Progenitor cell of endocrine pancreas (in vitro differentiated cells): Measurements from ENCODE around the gene SP110. TPM values are rescaled to one million over a fixed set of nuclear protein-coding genes. Genes with fewer than 3 reads are reported as not detected.

ENCODE experiments used
- DNase-seq: peaks from one replicate; pipeline ENCODE4 v3.0.0; 2021; ENCODE audit warnings: low spot score; ENCODE audit not compliant: unreplicated experiment
- H3K27ac Mint-ChIP-seq: 2 replicates; pipeline ENCODE4 v1.8.0; 2021; ENCODE audit warnings: mild to moderate bottlenecking, moderate library complexity, mixed read lengths
- H3K27me3 Mint-ChIP-seq: 2 replicates; pipeline ENCODE4 v1.8.0; 2021; ENCODE audit warnings: mixed read lengths
- H3K36me3 Mint-ChIP-seq: 2 replicates; pipeline ENCODE4 v1.8.0; 2022; ENCODE audit warnings: mixed read lengths; ENCODE audit not compliant: insufficient read depth
- H3K4me1 Mint-ChIP-seq: 2 replicates; pipeline ENCODE4 v1.8.0; 2021; ENCODE audit warnings: low read depth, mixed read lengths
- H3K4me3 Mint-ChIP-seq: 2 replicates; pipeline ENCODE4 v1.8.0; 2021; ENCODE audit warnings: low read depth, mild to moderate bottlenecking, moderate library complexity, mixed read lengths
- H3K9me3 Mint-ChIP-seq: 2 replicates; pipeline ENCODE4 v1.8.0; 2021; ENCODE audit warnings: low read depth, mixed read lengths
- CTCF ChIP-seq: fragments of 200-600 bp; sonication (generic); IDR thresholded peaks from one replicate; pipeline ENCODE4 v1.5.0; 2021; ENCODE audit warnings: antibody characterized with exemption, mild to moderate bottlenecking; ENCODE audit not compliant: unreplicated experiment
- total RNA-seq: library from RNA; stranded (reverse); gene quantifications from 2 replicates; pipeline ENCODE4 v1.2.1, GENCODE V29; 2021

Gene SP110
- total RNA-seq, 1 donor from 2014 or later: 5.8 TPM

GRCh38 chr2:230216489-230216888 lies 3.3 kb downstream of the SP110 start:
- no peak for TF ChIP-seq CTCF
- H3K27me3 Mint-ChIP-seq: no peaks in the 10 kb centered on the region
- peaks cover 10% of the 10 kb centered on the region for H3K4me1 Mint-ChIP-seq
- H3K36me3 Mint-ChIP-seq: peaks cover 2% of the 10 kb centered on the region
- no peak overlapping the region for H3K27ac Mint-ChIP-seq
- no peak for DNase-seq
- H3K9me3 Mint-ChIP-seq: no peaks in the 10 kb centered on the region
- no peak overlapping the region for H3K4me3 Mint-ChIP-seq

- Mint-ChIP-seq H3K4me1 (no peaks in the 10 kb centered on the region), H3K9me3 (no peaks in the 10 kb centered on the region), H3K36me3 (peaks cover 4% of the 10 kb centered on the region), H3K27me3 (no peaks in the 10 kb centered on the region), H3K4me3 (no peak overlapping the region), H3K27ac (no peak overlapping the region)
- no peak for TF ChIP-seq CTCF
- no peak for DNase-seq
These were observed 10.2 kb downstream of the SP110 start for GRCh38 chr2:230209422-230210051.

GRCh38 chr2:230208576-230208975 lies 11.2 kb downstream of the SP110 start:
- H3K27ac Mint-ChIP-seq: no peak overlapping the region
- DNase-seq: no peak
- no peaks in the 10 kb centered on the region for H3K27me3 Mint-ChIP-seq
- no peak for TF ChIP-seq CTCF
- no peak overlapping the region for H3K4me3 Mint-ChIP-seq
- no peaks in the 10 kb centered on the region for H3K9me3 Mint-ChIP-seq
- peaks cover 4% of the 10 kb centered on the region for H3K36me3 Mint-ChIP-seq
- H3K4me1 Mint-ChIP-seq: no peaks in the 10 kb centered on the region

- H3K4me1 Mint-ChIP-seq: no peaks in the 10 kb centered on the region
- H3K36me3 Mint-ChIP-seq: peaks cover 12% of the 10 kb centered on the region
- H3K27ac Mint-ChIP-seq: no peak overlapping the region
- no peaks in the 10 kb centered on the region for H3K27me3 Mint-ChIP-seq
- no peak for DNase-seq
- H3K4me3 Mint-ChIP-seq: no peak overlapping the region
- no peak for TF ChIP-seq CTCF
- H3K9me3 Mint-ChIP-seq: peaks cover 7% of the 10 kb centered on the region
These were observed 14.1 kb downstream of the SP110 start for GRCh38 chr2:230205721-230206120.

GRCh38 chr2:230205034-230205433 lies 14.8 kb downstream of the SP110 start:
- no peak for DNase-seq
- Mint-ChIP-seq H3K27ac (no peak overlapping the region), H3K9me3 (peaks cover 7% of the 10 kb centered on the region), H3K4me1 (no peaks in the 10 kb centered on the region), H3K27me3 (no peaks in the 10 kb centered on the region), H3K36me3 (peaks cover 12% of the 10 kb centered on the region), H3K4me3 (no peak overlapping the region)
- no peak for TF ChIP-seq CTCF
